H9 (cell line): ENCODE results near the gene TMTC1. TPM values are rescaled to one million over a fixed set of nuclear protein-coding genes. Genes with fewer than 3 reads are reported as not detected.

Experiments
- DNase-seq: peaks from one replicate; pipeline ENCODE4 v3.0.0-alpha.2; 2017
- H2AFZ ChIP-seq: one replicate; pipeline ENCODE4 v1.6.1; 2013; ENCODE audit warnings: mild to moderate bottlenecking, low read length, control low read depth, moderate library complexity
- H2AK5ac ChIP-seq: 2 replicates; pipeline ENCODE4 v1.6.1; 2013; ENCODE audit warnings: low read length, control low read depth, mixed read lengths; ENCODE audit not compliant: insufficient read length
- H2BK120ac ChIP-seq: one replicate; pipeline ENCODE4 v1.6.1; 2013; ENCODE audit warnings: low read depth, mild to moderate bottlenecking, low read length, control low read depth, inconsistent platforms; ENCODE audit not compliant: poor library complexity, severe bottlenecking
- H2BK12ac ChIP-seq: 2 replicates; pipeline ENCODE4 v1.6.1; 2013; ENCODE audit warnings: low read length, control low read depth, mixed read lengths, low read depth; ENCODE audit not compliant: insufficient read length
- H2BK15ac ChIP-seq: 2 replicates; pipeline ENCODE4 v1.6.1; 2013; ENCODE audit warnings: low read depth, low read length, control low read depth
- H2BK20ac ChIP-seq: one replicate; pipeline ENCODE4 v1.6.1; 2013; ENCODE audit warnings: low read depth, mild to moderate bottlenecking, low read length, control low read depth, inconsistent platforms; ENCODE audit not compliant: poor library complexity, severe bottlenecking
- H2BK5ac ChIP-seq: 2 replicates; pipeline ENCODE4 v1.6.1; 2013; ENCODE audit warnings: low read length, control low read depth, mixed read lengths; ENCODE audit not compliant: insufficient read length
- H3K14ac ChIP-seq: 2 replicates; pipeline ENCODE4 v1.6.1; 2013; ENCODE audit warnings: low read length, control low read depth; ENCODE audit not compliant: insufficient read depth
- H3K18ac ChIP-seq: 2 replicates; pipeline ENCODE4 v1.6.1; 2013; ENCODE audit warnings: low read depth, mild to moderate bottlenecking, mixed read lengths, low read length, control low read depth; ENCODE audit not compliant: insufficient read length
- H3K23ac ChIP-seq: 2 replicates; pipeline ENCODE4 v1.6.1; 2013; ENCODE audit warnings: low read length, control low read depth, mixed read lengths, low read depth; ENCODE audit not compliant: insufficient read length
- H3K23me2 ChIP-seq: 2 replicates; pipeline ENCODE4 v1.6.1; 2013; ENCODE audit warnings: low read depth, mild to moderate bottlenecking, mixed read lengths, low read length, control low read depth; ENCODE audit not compliant: insufficient read length, poor library complexity, severe bottlenecking
- H3K27ac ChIP-seq: 2 replicates; pipeline ENCODE4 v1.5.1; 2013; ENCODE audit warnings: low read length, control low read depth, mixed read lengths, low read depth; ENCODE audit not compliant: insufficient read length
- H3K27me3 ChIP-seq: 2 replicates; pipeline ENCODE4 v1.6.1; 2013; ENCODE audit warnings: low read length, control low read depth, inconsistent platforms; ENCODE audit not compliant: insufficient read depth
- H3K4ac ChIP-seq: 2 replicates; pipeline ENCODE4 v1.6.1; 2013; ENCODE audit warnings: low read depth, mild to moderate bottlenecking, control low read depth, inconsistent platforms, low read length, moderate library complexity
- H3K4me1 ChIP-seq: 2 replicates; pipeline ENCODE4 v1.6.1; 2013; ENCODE audit warnings: low read length, control low read depth, inconsistent platforms; ENCODE audit not compliant: insufficient read depth
- H3K4me2 ChIP-seq: 2 replicates; pipeline ENCODE4 v1.6.1; 2013; ENCODE audit warnings: low read length, control low read depth, mixed read lengths; ENCODE audit not compliant: insufficient read length, insufficient read depth
- H3K56ac ChIP-seq: 2 replicates; pipeline ENCODE4 v1.6.1; 2013; ENCODE audit warnings: low read depth, mild to moderate bottlenecking, mixed read lengths, low read length, control low read depth; ENCODE audit not compliant: insufficient read length
- H3K79me1 ChIP-seq: 2 replicates; pipeline ENCODE4 v1.6.1; 2013; ENCODE audit warnings: low read depth, mild to moderate bottlenecking, moderate library complexity, low read length, control low read depth, inconsistent platforms; ENCODE audit not compliant: insufficient read depth, poor library complexity, severe bottlenecking
- H3K79me2 ChIP-seq: 2 replicates; pipeline ENCODE4 v1.6.1; 2013; ENCODE audit warnings: low read length, control low read depth, inconsistent platforms; ENCODE audit not compliant: insufficient read depth
- H3K9ac ChIP-seq: 2 replicates; pipeline ENCODE4 v1.6.1; 2013; ENCODE audit warnings: low read length, control low read depth, mixed read lengths; ENCODE audit not compliant: insufficient read length; ENCODE audit errors: extremely low read depth
- H3K9me3 ChIP-seq: one replicate; pipeline ENCODE4 v1.6.1; 2013; ENCODE audit warnings: low read depth, low read length, inconsistent platforms; ENCODE audit not compliant: control insufficient read depth
- H3T11ph ChIP-seq: one replicate; pipeline ENCODE4 v1.6.1; 2013; ENCODE audit warnings: mild to moderate bottlenecking, low read length, control low read depth, inconsistent platforms
- H4K20me1 ChIP-seq: one replicate; pipeline ENCODE4 v1.6.1; 2013; ENCODE audit not compliant: control insufficient read depth, insufficient read length, insufficient read depth
- H4K5ac ChIP-seq: 2 replicates; pipeline ENCODE4 v1.6.1; 2013; ENCODE audit warnings: low read depth, mild to moderate bottlenecking, mixed read lengths, low read length, control low read depth; ENCODE audit not compliant: insufficient read length
- H4K8ac ChIP-seq: replicated peaks from 2 replicates; pipeline ENCODE4 v1.6.1; 2013; ENCODE audit warnings: low read length, control low read depth, mixed read lengths, low read depth; ENCODE audit not compliant: insufficient read length
- H4K91ac ChIP-seq: 2 replicates; pipeline ENCODE4 v1.6.1; 2013; ENCODE audit warnings: low read depth, mild to moderate bottlenecking, moderate library complexity, mixed read lengths, low read length, control low read depth; ENCODE audit not compliant: insufficient read length
- H3K27ac Mint-ChIP-seq, 3 experiments: 2 replicates in 2 of 3; 3 replicates in 1 of 3; pipeline ENCODE4 v1.8.0; 2020 to 2021; ENCODE audit warnings: mixed read lengths in 3 of 3, mild to moderate bottlenecking in 1 of 3, moderate library complexity in 1 of 3
- H3K27me3 Mint-ChIP-seq: 2 replicates; pipeline ENCODE4 v1.8.0; 2021; ENCODE audit warnings: low read depth, mild to moderate bottlenecking, moderate library complexity, mixed read lengths
- H3K36me3 Mint-ChIP-seq, 3 experiments: 2 replicates in 2 of 3; 3 replicates in 1 of 3; pipeline ENCODE4 v1.8.0; 2020 to 2021; ENCODE audit warnings: low read depth in 3 of 3, mixed read lengths in 3 of 3; ENCODE audit not compliant: insufficient read depth in 1 of 3
- H3K4me1 Mint-ChIP-seq, 2 experiments: 2 replicates each; pipeline ENCODE4 v1.8.0; 2020; ENCODE audit warnings: mixed read lengths in 2 of 2
- H3K4me3 Mint-ChIP-seq, 2 experiments: 2 replicates in 1 of 2; 3 replicates in 1 of 2; pipeline ENCODE4 v1.8.0; 2020 to 2021; ENCODE audit warnings: mild to moderate bottlenecking in 2 of 2, mixed read lengths in 2 of 2, moderate library complexity in 1 of 2
- H3K9me3 Mint-ChIP-seq, 2 experiments: 2 replicates in 1 of 2; 3 replicates in 1 of 2; pipeline ENCODE4 v1.8.0; 2020; ENCODE audit warnings: mild to moderate bottlenecking in 2 of 2, mixed read lengths in 2 of 2, moderate library complexity in 1 of 2
- WGBS: extraction: QIAGEN DNeasy Blood & Tissue Kit; methylation state at CpG from one replicate; pipeline ENCODE4 v1.1.7; 2013; ENCODE audit warnings: missing lambda C conversion rate, low lambda C conversion rate, mixed read lengths; ENCODE audit not compliant: insufficient read length; ENCODE audit errors: extremely low coverage; 5-methylcytosine and 5-hydroxymethylcytosine counted together
- total RNA-seq: library from RNA; stranded (reverse); gene quantifications from 2 replicates; pipeline ENCODE4 v1.2.1, GENCODE V29; 2021
- TF ChIP-seq, protein P1 (sequence below): fragments of 200-600 bp; sonication (generic); conservative IDR thresholded peaks from 3 replicates; pipeline ENCODE4 v1.8.0; 2021; ENCODE audit warnings: antibody characterized with exemption, mild to moderate bottlenecking

TMTC1 gene
- total RNA-seq, 1 experiment from 2014 or later: 16.1 TPM

DNA sequence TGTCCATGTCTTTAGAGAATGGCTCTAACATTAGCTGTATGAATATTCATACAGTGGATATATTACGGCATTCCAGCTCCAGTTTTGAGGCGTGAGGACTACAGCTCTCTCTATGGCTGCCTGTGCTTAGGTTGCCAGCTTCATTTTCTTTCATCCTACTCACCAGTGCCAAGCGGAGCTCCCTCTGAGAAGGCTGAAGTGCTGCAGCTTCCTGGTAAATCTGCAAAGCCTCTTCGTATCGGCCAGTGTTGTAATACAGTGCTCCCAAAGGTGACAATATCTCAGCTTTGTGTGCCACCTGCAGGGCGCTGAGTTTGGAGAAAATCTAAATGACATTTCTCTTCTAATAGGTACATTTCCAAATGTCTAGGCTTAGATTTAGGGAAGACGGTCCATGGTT lies 266.5 kb downstream of the TMTC1 start:
- H2BK12ac ChIP-seq: no peak overlapping the region
- no peaks in the 10 kb centered on the region for H4K20me1 ChIP-seq
- H2BK5ac ChIP-seq: no peak overlapping the region
- Mint-ChIP-seq H3K4me1 (no peaks in the 10 kb centered on the region), H3K36me3 (peaks cover 0 to 12% (median 5%) of the 10 kb centered on the region in 3 experiments; a peak in 4 of 7 replicates), H3K9me3 (no peaks in the 10 kb centered on the region), H3K27ac (no peak overlapping the region), H3K27me3 (no peaks in the 10 kb centered on the region), H3K4me3 (no peak overlapping the region)
- no peak overlapping the region for H4K8ac ChIP-seq
- WGBS: no CpG with 5 or more reads among the region's 7 CpGs
- H4K91ac ChIP-seq: no peak overlapping the region
- H3T11ph ChIP-seq: no peak overlapping the region
- H2BK20ac ChIP-seq: no peak overlapping the region
- no peak overlapping the region for H3K23ac ChIP-seq
- H3K27ac ChIP-seq: no peak overlapping the region
- no peak for DNase-seq
- H2AK5ac ChIP-seq: no peak overlapping the region
- H3K9me3 ChIP-seq: no peaks in the 10 kb centered on the region
- no peak overlapping the region for H3K56ac ChIP-seq
- H2AFZ ChIP-seq: no peak overlapping the region
- no peak overlapping the region for H3K4me2 ChIP-seq
- no peaks in the 10 kb centered on the region for H3K79me1 ChIP-seq
- H3K18ac ChIP-seq: no peak overlapping the region
- H3K23me2 ChIP-seq: no peaks in the 10 kb centered on the region
- no peak overlapping the region for H2BK15ac ChIP-seq
- H3K9ac ChIP-seq: no peak overlapping the region
- H3K4me1 ChIP-seq: no peaks in the 10 kb centered on the region
- TF ChIP-seq, protein P1, sequence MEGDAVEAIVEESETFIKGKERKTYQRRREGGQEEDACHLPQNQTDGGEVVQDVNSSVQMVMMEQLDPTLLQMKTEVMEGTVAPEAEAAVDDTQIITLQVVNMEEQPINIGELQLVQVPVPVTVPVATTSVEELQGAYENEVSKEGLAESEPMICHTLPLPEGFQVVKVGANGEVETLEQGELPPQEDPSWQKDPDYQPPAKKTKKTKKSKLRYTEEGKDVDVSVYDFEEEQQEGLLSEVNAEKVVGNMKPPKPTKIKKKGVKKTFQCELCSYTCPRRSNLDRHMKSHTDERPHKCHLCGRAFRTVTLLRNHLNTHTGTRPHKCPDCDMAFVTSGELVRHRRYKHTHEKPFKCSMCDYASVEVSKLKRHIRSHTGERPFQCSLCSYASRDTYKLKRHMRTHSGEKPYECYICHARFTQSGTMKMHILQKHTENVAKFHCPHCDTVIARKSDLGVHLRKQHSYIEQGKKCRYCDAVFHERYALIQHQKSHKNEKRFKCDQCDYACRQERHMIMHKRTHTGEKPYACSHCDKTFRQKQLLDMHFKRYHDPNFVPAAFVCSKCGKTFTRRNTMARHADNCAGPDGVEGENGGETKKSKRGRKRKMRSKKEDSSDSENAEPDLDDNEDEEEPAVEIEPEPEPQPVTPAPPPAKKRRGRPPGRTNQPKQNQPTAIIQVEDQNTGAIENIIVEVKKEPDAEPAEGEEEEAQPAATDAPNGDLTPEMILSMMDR: no peak
- no peak overlapping the region for H2BK120ac ChIP-seq
- H3K14ac ChIP-seq: no peak overlapping the region
- no peak overlapping the region for H3K4ac ChIP-seq
- H4K5ac ChIP-seq: no peak overlapping the region
- H3K79me2 ChIP-seq: no peaks in the 10 kb centered on the region
- H3K27me3 ChIP-seq: no peaks in the 10 kb centered on the region
